NT2/D1 (cell line): ENCODE measurements around the gene OR13J1.

Experiments
- SUZ12 ChIP-seq: IDR thresholded peaks from 2 replicates; pipeline ENCODE4 v1.6.1; 2011; ENCODE audit not compliant: insufficient read length, insufficient read depth; ENCODE audit errors: extremely low read depth
- YY1 ChIP-seq: IDR thresholded peaks from 2 replicates; pipeline ENCODE4 v1.6.1; 2011; ENCODE audit not compliant: insufficient read length, insufficient read depth
- ZNF274 ChIP-seq: IDR thresholded peaks from 2 replicates; pipeline ENCODE4 v1.6.1; 2011; ENCODE audit warnings: mild to moderate bottlenecking, low read depth, low read length

DNA sequence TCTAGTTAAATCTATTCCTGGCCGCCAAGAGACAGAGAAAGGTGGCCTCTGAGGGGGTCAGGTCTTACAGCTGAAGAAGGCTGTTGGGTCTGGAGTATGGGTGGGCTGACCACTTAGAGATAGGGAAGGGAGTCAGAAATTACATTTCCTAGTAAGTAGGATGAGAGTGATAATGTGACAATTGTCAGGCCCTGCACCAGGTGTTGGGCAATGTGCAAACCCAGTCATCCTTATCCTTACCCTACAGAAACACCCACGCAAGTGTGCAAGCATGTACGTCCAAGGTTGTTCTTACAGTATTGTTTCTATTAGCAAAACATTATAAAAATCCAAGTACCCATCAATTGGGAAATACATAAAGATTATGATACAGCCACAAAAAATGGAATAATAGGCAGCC, 48.6 kb upstream of the OR13J1 start:
- TF ChIP-seq ZNF274 (no peak), SUZ12 (no peak), YY1 (no peak)
